SK-N-SH (cell line): ENCODE data around the gene FFAR2. TPM values are rescaled to one million over a fixed set of nuclear protein-coding genes. Genes with fewer than 3 reads are reported as not detected.

Experiments used
- CTCF ChIA-PET: fragments of 300-600, 350-600 bp; formaldehyde crosslinking; extraction: SDS; loops from one replicate; lab custom pipeline; 2021; lab: Yijun Ruan, JAX
- POLR2A ChIA-PET: fragments of 350-600 bp; sonication (Branson Sonifier 250); formaldehyde crosslinking; extraction: SDS; loops from one replicate; lab custom pipeline; 2020; ENCODE audit warnings: antibody characterized with exemption, inconsistent platforms; lab: Yijun Ruan, JAX
- DNase-seq: peaks from one replicate; pipeline ENCODE4 v3.0.0; 2012
- H2AFZ ChIP-seq: fragments of 200-600 bp; sonication (generic); 2 replicates; pipeline ENCODE4 v1.8.1; 2016; ENCODE audit warnings: antibody characterized with exemption, mild to moderate bottlenecking, low read depth
- H3F3A ChIP-seq: fragments of 200-600 bp; sonication (generic); replicated peaks from 2 replicates; pipeline ENCODE3; 2016; ENCODE audit warnings: antibody characterized with exemption, mild to moderate bottlenecking; ENCODE audit not compliant: insufficient read depth
- H3K27ac ChIP-seq, 2 experiments: fragments of 200-500 bp in 1 of 2; fragments of 200-600 bp in 1 of 2; sonication (Bioruptor generic) in 1 of 2; sonication (generic), shearing (Covaris generic) in 1 of 2; 2 replicates each; pipeline versions ENCODE4 v1.5.1 to v1.6.1; 2014 to 2016; ENCODE audit warnings: low read depth in 2 of 2, inconsistent platforms in 1 of 2, low read length in 1 of 2, mild to moderate bottlenecking in 1 of 2, mixed read lengths in 1 of 2
- H3K27me3 ChIP-seq: fragments of 200-600 bp; sonication (generic), shearing (Covaris generic); 2 replicates; pipeline ENCODE4 v1.6.1; 2016; ENCODE audit warnings: mixed run types; ENCODE audit not compliant: insufficient read depth
- H3K36me3 ChIP-seq, 2 experiments: fragments of 200-500 bp in 1 of 2; fragments of 200-600 bp in 1 of 2; sonication (Bioruptor generic) in 1 of 2; sonication (generic) in 1 of 2; replicated peaks in 1 of 2; 2 replicates each; pipeline versions ENCODE3 to v1.5.1; 2014 to 2016; ENCODE audit warnings: low read length in 1 of 2, mild to moderate bottlenecking in 1 of 2; ENCODE audit not compliant: insufficient read depth in 2 of 2, control insufficient read depth in 1 of 2
- H3K4me1 ChIP-seq, 2 experiments: fragments of 200-500 bp in 1 of 2; fragments of 200-600 bp in 1 of 2; sonication (Bioruptor generic) in 1 of 2; sonication (generic), shearing (Covaris generic) in 1 of 2; 2 replicates each; pipeline versions ENCODE4 v1.5.1 to v1.6.1; 2014 to 2016; ENCODE audit warnings: low read depth in 1 of 2, low read length in 1 of 2, mixed run types in 1 of 2; ENCODE audit not compliant: insufficient read depth in 2 of 2, control insufficient read depth in 1 of 2
- H3K4me2 ChIP-seq: fragments of 200-600 bp; sonication (generic), shearing (Covaris generic); 2 replicates; pipeline ENCODE4 v1.6.1; 2017; ENCODE audit warnings: mixed run types
- H3K4me3 ChIP-seq, 2 experiments: fragments of 200-500 bp in 1 of 2; fragments of 200-600 bp in 1 of 2; sonication (Bioruptor generic) in 1 of 2; sonication (generic), shearing (Covaris generic) in 1 of 2; 2 replicates each; pipeline versions ENCODE4 v1.5.1 to v1.8.1; 2014 to 2016; ENCODE audit warnings: low read depth in 2 of 2, inconsistent platforms in 1 of 2, low read length in 1 of 2, mild to moderate bottlenecking in 1 of 2, mixed read lengths in 1 of 2, moderate library complexity in 1 of 2
- H3K79me2 ChIP-seq: fragments of 200-600 bp; sonication (generic); 2 replicates; pipeline ENCODE4 v1.8.1; 2017; ENCODE audit warnings: mild to moderate bottlenecking; ENCODE audit not compliant: insufficient read depth
- H3K9ac ChIP-seq: fragments of 200-600 bp; sonication (generic); 2 replicates; pipeline ENCODE4 v1.6.1; 2017; ENCODE audit warnings: mixed run types
- H3K9me2 ChIP-seq: fragments of 200-600 bp; sonication (generic); 2 replicates; pipeline ENCODE4 v1.6.1; 2017; ENCODE audit warnings: mixed run types
- H3K9me3 ChIP-seq: fragments of 200-600 bp; sonication (generic); 2 replicates; pipeline ENCODE4 v1.6.1; 2017; ENCODE audit warnings: mixed run types, mild to moderate bottlenecking, moderate library complexity
- H4K20me1 ChIP-seq: fragments of 200-600 bp; sonication (generic); 2 replicates; pipeline ENCODE4 v1.6.1; 2017; ENCODE audit warnings: mild to moderate bottlenecking, mixed run types; ENCODE audit not compliant: insufficient read depth
- CHD2 ChIP-seq: fragments of 150-350 bp; IDR thresholded peaks from 2 replicates; pipeline ENCODE4 v1.6.1; 2018; ENCODE audit warnings: low read length; ENCODE audit not compliant: partially characterized antibody
- CTCF ChIP-seq: fragments of 200-600 bp; sonication (generic); IDR thresholded peaks from 2 replicates; pipeline ENCODE4 v1.6.1; 2017; ENCODE audit warnings: antibody characterized with exemption, mild to moderate bottlenecking, moderate library complexity
- ELF1 ChIP-seq: IDR thresholded peaks from 2 replicates; pipeline ENCODE4 v1.4.0; 2012
- EZH2phosphoT487 ChIP-seq: fragments of 200-600 bp; sonication (generic); IDR thresholded peaks from 2 replicates; pipeline ENCODE4 v1.6.1; 2017; ENCODE audit warnings: low read depth, mixed run types, mild to moderate bottlenecking, antibody characterized with exemption, moderate library complexity, borderline replicate concordance
- FOXJ3 ChIP-seq: sonication (generic); formaldehyde crosslinking; IDR thresholded peaks from 2 replicates; pipeline ENCODE4 v1.5.1; 2020; ENCODE audit warnings: mild to moderate bottlenecking, missing genetic modification reagents
- FOXM1 ChIP-seq: IDR thresholded peaks from 2 replicates; pipeline ENCODE4 v1.4.0; 2012; ENCODE audit warnings: low read depth, mild to moderate bottlenecking
- GABPA ChIP-seq: IDR thresholded peaks from 2 replicates; pipeline ENCODE4 v1.4.0; 2012; ENCODE audit warnings: low read depth, mild to moderate bottlenecking
- GATA2 ChIP-seq: sonication (generic); formaldehyde crosslinking; IDR thresholded peaks from 2 replicates; pipeline ENCODE4 v1.5.0; 2020; ENCODE audit warnings: mild to moderate bottlenecking, missing genetic modification reagents
- JUND ChIP-seq: IDR thresholded peaks from 2 replicates; pipeline ENCODE4 v1.4.0; 2012
- MAX ChIP-seq: IDR thresholded peaks from 2 replicates; pipeline ENCODE4 v1.4.0; 2012; ENCODE audit warnings: low read depth
- MEF2A ChIP-seq: IDR thresholded peaks from 2 replicates; pipeline ENCODE4 v1.4.0; 2012; ENCODE audit warnings: low read depth, borderline replicate concordance
- NFIC ChIP-seq: IDR thresholded peaks from 2 replicates; pipeline ENCODE4 v1.4.0; 2012; ENCODE audit warnings: borderline replicate concordance
- NRF1 ChIP-seq: IDR thresholded peaks from 2 replicates; pipeline ENCODE4 v1.6.1; 2012; ENCODE audit warnings: low read depth, mild to moderate bottlenecking, low read length
- POLR2AphosphoS5 ChIP-seq: IDR thresholded peaks from 2 replicates; pipeline ENCODE4 v1.6.1; 2012; ENCODE audit warnings: low read depth, low read length
- RAD21 ChIP-seq: IDR thresholded peaks from 2 replicates; pipeline ENCODE4 v1.6.1; 2012; ENCODE audit warnings: mild to moderate bottlenecking, low read length
- REST ChIP-seq: IDR thresholded peaks from 2 replicates; pipeline ENCODE4 v1.6.1; 2012; ENCODE audit warnings: mild to moderate bottlenecking, low read depth, low read length, moderate library complexity
- RFX5 ChIP-seq: IDR thresholded peaks from 2 replicates; pipeline ENCODE4 v1.6.1; 2012; ENCODE audit warnings: mild to moderate bottlenecking, improper control_type of control experiment, low read length
- RXRA ChIP-seq: IDR thresholded peaks from 2 replicates; pipeline ENCODE4 v1.4.0; 2012; ENCODE audit warnings: low read depth, mild to moderate bottlenecking, borderline replicate concordance
- SIN3A ChIP-seq: IDR thresholded peaks from 2 replicates; pipeline ENCODE4 v1.6.1; 2012; ENCODE audit warnings: low read depth, mild to moderate bottlenecking, low read length, moderate library complexity, borderline replicate concordance
- SMC3 ChIP-seq: IDR thresholded peaks from 2 replicates; pipeline ENCODE4 v1.6.1; 2012; ENCODE audit warnings: low read depth, low read length, improper control_type of control experiment
- TAF1 ChIP-seq: IDR thresholded peaks from 2 replicates; pipeline ENCODE4 v1.6.1; 2012; ENCODE audit warnings: low read depth, mild to moderate bottlenecking, low read length, moderate library complexity, borderline replicate concordance
- TCF12 ChIP-seq: IDR thresholded peaks from 2 replicates; pipeline ENCODE4 v1.4.0; 2012
- USF1 ChIP-seq: IDR thresholded peaks from 2 replicates; pipeline ENCODE4 v1.4.0; 2012; ENCODE audit warnings: low read depth, borderline replicate concordance
- YY1 ChIP-seq: IDR thresholded peaks from 2 replicates; pipeline ENCODE4 v1.4.0; 2012; ENCODE audit warnings: low read depth, mild to moderate bottlenecking
- WGBS: methylation state at CpG from one replicate; pipeline ENCODE4 v1.1.6; 2017; ENCODE audit warnings: low lambda C conversion rate; 5-methylcytosine and 5-hydroxymethylcytosine counted together
- polyA plus RNA-seq, 3 experiments: library from polyadenylated mRNA; depleted of rRNA; stranded (reverse); fragments of >200 nt; gene quantifications; 2 replicates each; pipeline ENCODE4 v1.2.3, GENCODE V29; 2012

Gene FFAR2
- polyA plus RNA-seq, 1 of the 3 experiments (the other 2 are of a cell fraction) = not detected

GRCh38 chr19:35458192-35458591 is 10.1 kb downstream of the FFAR2 start:
- Histone ChIP-seq H2AFZ (no peak overlapping the region), H3K9me3 (no peaks in the 10 kb centered on the region), H3K79me2 (no peaks in the 10 kb centered on the region), H3K36me3 (no peaks in the 10 kb centered on the region), H4K20me1 (no peaks in the 10 kb centered on the region), H3K4me1 (peaks cover 0 to 5% of the 10 kb centered on the region in 2 experiments; a peak in 1 of 4 replicates), H3K4me3 (no peak overlapping the region), H3K27ac (no peak overlapping the region), H3K9ac (no peak overlapping the region), H3K27me3 (peaks cover 24% of the 10 kb centered on the region; the same call in 1 of the 2 replicates), H3F3A (no peaks in the 10 kb centered on the region), H3K4me2 (no peak overlapping the region), H3K9me2 (no peaks in the 10 kb centered on the region)
- ChIA-PET CTCF (interaction anchor here (0.9 kb wide), 1 partner anchor 105 kb away, joined by 3 read pairs; no protein-coding TSS in a partner anchor), POLR2A (no interaction called here)
- 7% methylated on average over 1 of the region's 1 CpG for WGBS
- no peak for TF ChIP-seq NFIC
- no peak for TF ChIP-seq CTCF
- TF ChIP-seq FOXJ3 = no peak
- TF ChIP-seq RXRA = no peak
- TF ChIP-seq MEF2A = no peak
- TF ChIP-seq TAF1 = no peak
- TF ChIP-seq POLR2AphosphoS5 = no peak
- TF ChIP-seq MAX = no peak
- no peak for TF ChIP-seq SIN3A
- no peak for TF ChIP-seq SMC3
- no peak for TF ChIP-seq FOXM1
- TF ChIP-seq RAD21 = no peak
- no peak for TF ChIP-seq EZH2phosphoT487
- DNase-seq = no peak

- H3K4me2 ChIP-seq = no peak overlapping the region
- no peaks in the 10 kb centered on the region for H3F3A ChIP-seq
- H3K36me3 ChIP-seq = no peaks in the 10 kb centered on the region
- H2AFZ ChIP-seq = no peak overlapping the region
- DNase-seq = no peak
- no peaks in the 10 kb centered on the region for H3K79me2 ChIP-seq
- H3K27ac ChIP-seq = no peak overlapping the region
- WGBS = 38% methylated on average over 9 of the region's 10 CpGs
- H3K9ac ChIP-seq = no peak overlapping the region
- no peaks in the 10 kb centered on the region for H3K9me3 ChIP-seq
- no peak overlapping the region for H3K4me3 ChIP-seq
- ChIA-PET CTCF (interaction anchor here (0.6 to 2.4 kb wide), 5 partner anchors 11 to 486 kb away, joined by 3 to 5 read pairs (median 3); partner anchors contain the start of gene FFAR2), POLR2A (no interaction called here)
- H3K4me1 ChIP-seq = peaks cover 0 to 5% of the 10 kb centered on the region in 2 experiments; a peak in 1 of 4 replicates
- no peaks in the 10 kb centered on the region for H3K9me2 ChIP-seq
- no peaks in the 10 kb centered on the region for H4K20me1 ChIP-seq
- H3K27me3 ChIP-seq = peaks cover 29% of the 10 kb centered on the region; the same call in 1 of the 2 replicates
- TF ChIP-seq ELF1 (no peak), NRF1 (no peak), YY1 (no peak), RAD21 (no peak), RXRA (no peak), GABPA (no peak), SMC3 (no peak), CHD2 (no peak), JUND (no peak), USF1 (no peak), RFX5 (no peak), POLR2AphosphoS5 (no peak), GATA2 (CRISPR knock-in tag) (no peak), TCF12 (no peak), REST (no peak)
Observed at GRCh38 chr19:35458731-35459391, 10.8 kb downstream of the FFAR2 start.
